HG03139 (cell line): ENCODE data around the gene F2R.
"Not testable (repeated sequence)": the region's sequence is repeated elsewhere in the genome, so short reads cannot be mapped to it uniquely, and the experiment has no call there.

Experiments
- ATAC-seq: cut with Tn5 transposase; IDR thresholded peaks from one replicate; pipeline ENCODE4 v1.9.1; 2021; ENCODE audit not compliant: unreplicated experiment

Gene F2R

GRCh38 chr5:76751291-76751690, 35.4 kb downstream of the F2R start:
- no peak for ATAC-seq

- ATAC-seq = no peak
Observed at GRCh38 chr5:76754668-76755078, 38.7 kb downstream of the F2R start.

DNA sequence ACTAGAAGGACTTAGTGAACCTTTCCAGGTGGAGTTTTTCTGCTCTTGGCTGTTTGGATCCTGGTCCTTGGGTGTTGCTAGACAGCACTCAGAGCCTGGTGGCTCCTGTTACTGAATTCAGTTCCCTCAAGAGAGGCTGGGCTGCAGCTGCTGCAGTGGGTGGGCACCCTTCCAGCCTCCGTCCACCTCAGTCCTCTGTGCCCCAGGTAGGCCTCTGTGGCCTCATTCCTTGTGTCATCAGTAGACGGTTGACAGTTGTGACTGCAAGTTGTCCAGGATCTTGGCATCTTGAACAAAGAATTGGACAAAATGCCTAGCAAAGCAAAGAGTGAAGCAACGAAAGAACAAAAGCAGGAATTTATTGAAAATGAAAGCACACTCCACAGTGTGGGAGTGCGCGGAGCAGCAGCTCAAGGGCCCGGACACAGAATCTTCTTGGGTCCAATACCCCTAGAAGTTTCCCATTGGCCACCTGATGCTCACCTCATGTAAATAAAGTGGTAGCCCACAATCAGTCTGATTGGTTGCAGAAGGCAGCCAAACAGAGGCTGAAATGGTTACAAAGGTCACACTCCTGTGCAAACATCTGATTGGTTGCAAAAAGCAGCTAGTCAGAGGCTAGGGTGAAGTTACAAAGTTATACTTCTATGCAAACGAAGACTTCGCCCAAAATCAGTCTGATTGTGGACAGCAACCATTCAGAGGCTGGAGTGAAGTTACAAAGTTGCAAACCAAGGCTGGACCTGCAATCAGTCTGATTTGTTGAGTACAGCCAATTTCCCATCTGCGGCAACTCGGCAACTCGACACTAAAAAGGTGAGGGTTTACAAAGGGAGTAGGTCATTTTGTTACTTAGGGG, 40.1 kb downstream of the F2R start:
- ATAC-seq = no peak

GRCh38 chr5:76757049-76757448, 41.1 kb downstream of the F2R start:
- no peak for ATAC-seq

GRCh38 chr5:76761118-76761517, 45.2 kb downstream of the F2R start:
- not testable (repeated sequence) for ATAC-seq

- ATAC-seq = no peak
Observed at GRCh38 chr5:76762484-76762883, 46.6 kb downstream of the F2R start.

DNA sequence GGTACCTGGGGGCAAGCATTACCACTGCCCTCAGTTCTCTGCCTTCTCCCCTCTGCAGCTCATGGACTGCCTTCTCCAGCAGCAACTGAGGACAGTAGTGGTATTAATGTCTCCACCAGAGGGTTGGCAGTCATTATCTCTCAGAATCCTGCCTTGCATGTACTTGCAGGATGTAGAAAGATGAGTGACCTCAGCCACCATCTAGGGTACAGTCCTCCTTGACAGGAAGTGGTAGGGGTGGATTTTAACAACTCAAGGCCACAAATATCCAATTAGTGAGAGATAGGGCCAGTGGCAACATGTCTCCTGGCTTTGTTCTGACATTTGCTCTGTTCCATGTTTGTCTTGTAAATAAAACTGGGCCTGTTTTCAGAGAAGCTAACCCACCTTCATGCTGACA, 47.2 kb downstream of the F2R start:
- no peak for ATAC-seq

DNA sequence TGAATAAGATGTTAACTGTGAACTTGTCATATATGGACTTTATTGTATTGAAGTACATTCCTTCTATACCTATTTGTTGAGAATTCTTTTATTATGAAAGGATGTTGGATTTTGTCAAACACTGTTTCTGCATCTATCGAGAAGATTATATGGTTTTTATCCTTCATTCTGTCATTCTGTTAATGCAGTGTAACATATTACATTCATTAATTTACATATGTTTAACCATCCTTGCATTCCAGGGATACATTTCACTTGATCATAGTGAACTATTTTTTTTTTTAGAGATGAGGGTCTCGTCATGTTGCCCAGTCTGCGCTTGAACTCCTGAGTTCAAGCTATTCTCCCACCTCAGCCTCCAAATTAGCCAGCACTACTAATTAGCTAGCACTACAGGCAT, 48.4 kb downstream of the F2R start:
- ATAC-seq = no peak

DNA sequence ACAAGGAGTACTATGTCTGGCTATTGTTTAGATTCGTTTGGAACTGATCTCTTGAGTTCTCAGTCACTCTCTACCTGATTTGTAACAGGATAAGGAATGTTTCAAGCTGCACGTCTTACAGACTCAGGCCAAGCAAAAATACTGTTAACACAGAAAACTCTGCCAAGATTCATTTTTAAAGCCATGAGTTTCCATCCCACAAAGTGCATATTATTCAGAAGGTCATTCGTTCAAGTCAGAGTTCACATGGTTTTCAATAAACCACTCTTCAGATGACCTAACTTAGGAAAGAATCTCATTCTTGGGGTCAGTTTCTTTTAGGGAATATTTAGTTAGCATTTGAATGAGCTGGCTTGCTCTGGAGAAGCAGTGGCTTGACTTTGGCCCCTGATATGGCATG, 49.3 kb downstream of the F2R start:
- no peak for ATAC-seq

- no peak for ATAC-seq
Observed at GRCh38 chr5:76766746-76767145, 50.8 kb downstream of the F2R start.

GRCh38 chr5:76771041-76771440, 55.1 kb downstream of the F2R start:
- ATAC-seq = not testable (repeated sequence)

GRCh38 chr5:76771705-76772405, 55.9 kb downstream of the F2R start:
- ATAC-seq = no peak

GRCh38 chr5:76775921-76776320, 60.0 kb downstream of the F2R start:
- ATAC-seq = no peak

DNA sequence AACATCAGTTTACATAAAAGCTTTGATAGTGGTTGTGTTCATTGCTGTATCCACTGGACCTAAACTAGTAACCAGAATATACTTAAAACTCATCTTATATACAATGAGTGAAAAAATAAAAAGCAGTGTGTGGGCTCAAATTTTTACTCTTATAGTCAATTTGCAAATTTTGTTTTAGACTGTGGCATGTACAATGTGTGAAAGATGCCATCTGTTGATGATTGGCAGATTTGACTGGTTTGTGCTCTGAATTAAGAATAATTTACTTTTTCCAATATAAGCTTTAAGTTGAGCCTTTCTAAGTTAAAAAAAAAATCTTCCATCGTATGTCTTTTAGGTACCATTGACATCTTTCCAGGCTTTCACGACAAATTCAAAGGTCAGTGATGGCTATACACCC, 60.5 kb downstream of the F2R start:
- ATAC-seq = no peak

DNA sequence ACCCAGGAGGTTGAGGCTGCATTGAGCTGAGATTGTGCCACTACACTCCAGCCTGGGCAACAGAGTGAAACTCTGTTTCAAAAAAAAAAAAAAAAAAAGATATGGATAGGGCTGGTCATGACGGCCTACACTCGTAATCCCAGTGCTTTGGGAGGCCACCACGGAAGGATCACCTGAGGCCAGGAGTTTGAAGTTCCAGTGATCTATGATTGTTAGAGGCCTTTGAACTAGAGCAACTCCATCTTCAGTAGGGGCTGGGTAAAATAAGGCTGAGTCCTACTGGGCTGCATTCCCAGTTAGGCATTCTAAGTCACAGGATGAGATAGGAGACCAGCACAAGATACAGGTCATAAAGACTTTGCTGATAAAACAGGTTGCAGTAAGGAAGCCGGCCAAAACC, 64.7 kb downstream of the F2R start:
- ATAC-seq = not testable (repeated sequence)

GRCh38 chr5:76781775-76782174, 65.8 kb downstream of the F2R start:
- ATAC-seq = no peak

DNA sequence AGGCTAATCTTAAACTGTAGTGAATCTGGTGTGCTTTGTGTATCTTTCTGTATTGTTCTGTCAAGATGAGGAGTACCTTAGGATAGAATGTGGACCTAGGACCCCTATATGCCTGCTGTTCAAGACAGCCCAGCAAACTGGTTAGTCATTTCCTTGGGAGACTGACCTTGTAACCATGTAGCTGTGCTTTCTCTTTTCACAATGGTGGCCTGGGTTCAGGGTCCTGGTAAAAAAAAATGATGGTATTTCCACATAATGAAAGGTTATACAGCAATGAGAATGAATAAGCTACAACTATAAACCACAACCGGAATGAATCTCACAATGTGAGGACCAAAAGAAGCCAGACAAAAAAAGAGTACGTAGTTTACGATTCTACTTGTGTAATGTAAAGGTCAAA, 66.5 kb downstream of the F2R start:
- ATAC-seq = no peak
